HG02623 (cell line): ENCODE results near the gene C14orf132.

ENCODE experiments used
- ATAC-seq: cut with Tn5 transposase; IDR thresholded peaks from one replicate; pipeline ENCODE4 v1.9.1; 2021; ENCODE audit warnings: moderate library complexity; ENCODE audit not compliant: unreplicated experiment

Gene C14orf132

GRCh38 chr14:96039633-96040311 lies 610 bp downstream of the C14orf132 start:
- ATAC-seq = no peak

DNA sequence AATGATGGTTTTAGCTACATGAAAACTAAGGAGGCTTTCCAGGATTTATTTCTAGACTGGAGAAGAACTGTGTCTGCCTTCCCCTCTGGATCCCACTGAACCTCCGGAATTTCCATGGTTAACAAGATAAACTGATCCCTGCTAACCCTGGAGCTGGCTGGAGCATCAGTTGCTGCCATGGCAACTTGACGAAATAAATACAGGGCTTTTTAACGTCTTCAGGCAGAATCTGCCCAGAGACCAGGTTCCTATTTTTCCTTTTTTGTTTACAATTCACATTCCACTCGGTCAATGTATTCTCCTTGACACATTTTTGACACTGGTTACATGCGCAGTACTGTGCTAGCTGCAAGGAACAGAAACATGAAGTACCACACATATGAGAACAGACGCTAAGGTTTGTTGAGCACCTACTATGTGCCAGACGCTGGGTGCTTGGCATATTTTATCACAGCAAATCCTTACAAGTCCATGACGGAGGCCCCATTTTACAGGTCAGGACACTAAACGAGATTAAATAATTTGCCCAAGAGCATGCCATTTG lies 1.7 kb downstream of the C14orf132 start:
- ATAC-seq = no peak

- no peak for ATAC-seq
These were observed 3.2 kb downstream of the C14orf132 start for GRCh38 chr14:96042248-96042930.

GRCh38 chr14:96046630-96047029 lies 7.5 kb downstream of the C14orf132 start:
- ATAC-seq = no peak

DNA sequence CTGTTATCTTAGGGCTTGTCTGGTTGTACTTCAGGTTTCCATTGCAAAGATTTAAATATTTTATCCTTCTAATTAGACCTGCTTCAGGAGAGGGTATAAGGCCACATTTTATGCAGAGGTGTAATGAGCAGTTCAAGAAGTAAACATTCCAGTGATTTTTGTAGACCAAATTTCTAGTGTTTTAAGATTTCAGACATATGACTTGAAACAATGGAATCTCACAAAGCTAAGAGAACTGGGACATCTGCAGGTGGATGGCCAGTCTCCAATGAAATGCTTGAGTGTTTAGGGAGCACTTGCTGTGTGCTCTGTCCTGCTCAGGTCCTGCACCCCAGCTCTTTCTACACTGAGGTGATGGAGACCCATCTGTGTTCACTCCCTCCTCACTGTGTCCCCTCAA lies 7.9 kb downstream of the C14orf132 start:
- no peak for ATAC-seq

- ATAC-seq = no peak
These were observed 10.8 kb downstream of the C14orf132 start for GRCh38 chr14:96049932-96050331.

- ATAC-seq = no peak
These were observed 11.3 kb downstream of the C14orf132 start for GRCh38 chr14:96050482-96050881.

DNA sequence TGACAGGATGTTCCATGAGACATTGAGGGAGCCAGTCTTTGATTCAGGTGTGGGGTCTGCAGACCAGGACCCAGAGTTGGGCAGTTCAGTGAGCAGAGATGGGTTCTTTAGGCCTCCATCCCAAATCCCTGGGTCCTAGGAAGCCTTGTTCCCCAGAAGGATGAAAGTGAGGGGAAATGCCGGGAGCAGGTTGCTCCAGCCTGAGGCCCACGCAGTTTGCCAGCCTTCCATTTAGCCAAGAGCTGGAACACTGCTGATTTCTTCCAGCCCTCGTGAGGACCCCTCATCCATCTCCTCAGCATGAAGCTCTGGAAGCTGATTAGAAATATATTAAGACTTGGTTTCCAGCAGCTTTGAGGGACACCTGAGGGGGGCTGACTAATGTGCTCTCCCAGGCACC lies 12.1 kb downstream of the C14orf132 start:
- ATAC-seq = no peak

DNA sequence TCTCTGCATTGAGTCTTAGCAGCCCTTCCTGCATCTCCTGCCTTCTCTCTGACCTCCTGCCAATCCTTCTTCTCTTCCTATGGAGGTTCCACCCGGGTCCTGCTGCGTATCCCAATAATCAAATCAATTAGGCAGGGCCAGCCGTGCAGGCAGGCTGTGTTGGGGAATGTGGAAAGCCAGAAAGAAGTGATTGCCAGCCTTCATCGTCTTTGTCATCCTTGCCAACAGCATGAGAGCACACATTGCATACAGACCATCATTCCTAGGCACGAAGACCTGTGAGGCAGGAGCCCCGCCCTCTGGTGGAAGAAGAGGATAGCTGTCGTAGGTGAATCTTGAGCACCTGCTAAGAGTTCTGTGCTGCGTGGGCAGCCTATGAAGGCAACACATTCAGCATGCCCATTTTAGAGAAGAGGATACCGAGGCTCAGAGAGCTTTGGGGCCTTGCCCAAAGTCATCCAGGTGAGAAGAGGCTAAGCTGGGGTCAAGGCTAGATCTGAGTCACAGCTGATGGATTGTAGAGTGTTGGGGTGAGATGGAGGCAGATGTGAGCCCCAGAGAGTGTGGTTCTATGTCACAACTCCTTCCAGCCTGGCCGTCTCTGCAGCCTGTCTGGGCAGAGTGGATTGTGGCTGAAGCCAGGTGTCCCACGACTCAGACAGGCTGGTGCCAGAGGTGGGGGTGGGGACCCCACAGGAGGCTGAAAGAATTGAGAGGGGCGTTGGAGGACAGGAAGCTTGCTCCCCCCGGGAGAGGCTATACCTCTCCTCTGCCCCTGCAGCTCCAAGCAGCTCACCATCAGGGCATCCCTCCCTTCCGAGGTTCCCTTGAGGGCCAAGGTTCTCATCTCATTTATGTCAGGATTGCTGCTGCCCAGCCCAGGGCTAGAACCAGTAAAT lies 12.7 kb downstream of the C14orf132 start:
- no peak for ATAC-seq

DNA sequence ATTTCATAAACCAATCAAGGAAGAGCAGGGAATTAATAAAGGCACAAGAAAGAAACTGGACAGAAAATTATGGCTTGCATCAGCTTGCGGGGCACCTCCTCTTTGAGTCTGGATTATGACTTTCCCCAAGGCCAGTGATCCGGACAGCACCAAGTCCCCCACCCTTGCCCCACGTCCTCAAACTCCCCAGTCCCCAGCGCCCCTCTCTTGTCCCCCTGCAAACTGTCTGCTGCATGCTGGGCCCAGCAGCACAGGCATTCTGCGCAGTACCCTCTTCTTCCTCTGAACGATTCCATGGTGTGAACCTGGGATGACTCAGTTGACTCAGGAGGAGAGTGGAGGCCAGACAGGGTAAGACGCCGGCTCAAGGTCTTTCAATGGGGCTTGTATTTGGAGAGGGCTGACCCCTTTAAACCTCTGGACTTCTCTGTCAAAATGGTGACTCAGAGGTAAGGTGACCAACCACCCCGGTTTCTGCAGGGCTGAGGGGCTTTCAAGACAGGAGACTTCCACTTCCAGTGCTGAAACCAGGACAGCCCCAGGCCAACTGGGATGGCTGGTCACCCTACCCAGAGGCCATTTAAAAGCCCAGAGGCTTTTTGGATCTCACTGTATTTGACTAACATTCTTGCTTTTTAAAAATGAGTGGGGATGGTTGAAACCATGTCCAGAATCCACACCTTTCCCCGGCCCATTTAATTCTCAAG lies 13.5 kb downstream of the C14orf132 start:
- no peak for ATAC-seq

GRCh38 chr14:96053248-96053599 lies 14.1 kb downstream of the C14orf132 start:
- ATAC-seq = no peak

DNA sequence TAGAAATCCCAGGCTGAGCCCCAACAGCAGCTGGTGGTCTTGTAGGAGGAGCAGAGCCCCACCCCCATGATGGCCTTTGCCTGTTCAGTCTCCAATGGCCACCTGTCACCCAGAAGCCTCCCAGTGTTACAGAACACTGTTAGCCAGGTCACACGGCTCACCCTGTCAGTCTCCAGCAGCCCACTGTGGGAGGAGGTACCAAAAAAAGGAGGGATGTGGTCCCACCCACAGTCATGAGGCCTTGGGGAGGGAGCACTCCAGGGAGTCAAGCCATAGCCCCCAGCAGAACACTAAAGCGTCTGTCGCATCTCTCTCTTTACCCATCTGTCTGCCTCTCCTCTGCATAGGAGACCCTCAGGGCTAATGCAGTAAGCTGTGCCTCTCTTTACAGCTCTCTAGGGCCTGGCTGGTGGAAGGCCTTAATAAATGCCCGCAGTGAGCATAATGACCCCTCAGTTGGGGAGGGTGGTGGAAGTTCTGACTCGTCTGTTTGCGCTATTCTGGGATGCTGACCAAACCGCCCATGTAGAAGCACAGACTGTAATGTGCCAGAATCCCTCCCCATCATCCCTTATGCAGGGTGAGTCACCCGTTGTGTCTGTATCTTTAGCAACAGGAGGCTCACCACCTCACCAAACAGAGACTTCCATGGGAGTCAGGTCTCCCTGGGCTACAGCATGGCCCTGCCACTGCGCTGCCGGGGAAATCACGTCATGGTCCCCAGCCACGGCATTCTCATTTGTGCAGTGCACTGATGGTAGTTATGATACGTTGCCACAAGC lies 14.6 kb downstream of the C14orf132 start:
- ATAC-seq = no peak

DNA sequence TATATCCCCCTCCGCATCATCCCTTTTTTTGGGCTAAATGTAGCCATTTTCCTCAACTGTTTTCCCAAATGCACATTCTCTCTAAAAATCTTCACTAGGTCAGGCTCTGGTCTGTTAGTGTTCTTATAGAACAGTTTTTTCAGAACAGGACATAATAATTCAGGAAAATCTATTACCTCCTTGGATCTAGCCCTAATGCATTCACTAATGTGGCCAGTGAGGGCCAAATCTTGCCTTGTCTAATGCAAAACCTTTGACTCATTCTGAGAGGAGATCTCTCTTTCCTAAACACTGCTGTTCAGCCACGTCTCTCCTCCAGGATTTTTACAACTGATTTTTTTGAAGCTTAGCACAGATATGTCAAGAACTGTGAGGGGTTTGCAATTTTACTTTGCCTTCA lies 15.5 kb downstream of the C14orf132 start:
- no peak for ATAC-seq

DNA sequence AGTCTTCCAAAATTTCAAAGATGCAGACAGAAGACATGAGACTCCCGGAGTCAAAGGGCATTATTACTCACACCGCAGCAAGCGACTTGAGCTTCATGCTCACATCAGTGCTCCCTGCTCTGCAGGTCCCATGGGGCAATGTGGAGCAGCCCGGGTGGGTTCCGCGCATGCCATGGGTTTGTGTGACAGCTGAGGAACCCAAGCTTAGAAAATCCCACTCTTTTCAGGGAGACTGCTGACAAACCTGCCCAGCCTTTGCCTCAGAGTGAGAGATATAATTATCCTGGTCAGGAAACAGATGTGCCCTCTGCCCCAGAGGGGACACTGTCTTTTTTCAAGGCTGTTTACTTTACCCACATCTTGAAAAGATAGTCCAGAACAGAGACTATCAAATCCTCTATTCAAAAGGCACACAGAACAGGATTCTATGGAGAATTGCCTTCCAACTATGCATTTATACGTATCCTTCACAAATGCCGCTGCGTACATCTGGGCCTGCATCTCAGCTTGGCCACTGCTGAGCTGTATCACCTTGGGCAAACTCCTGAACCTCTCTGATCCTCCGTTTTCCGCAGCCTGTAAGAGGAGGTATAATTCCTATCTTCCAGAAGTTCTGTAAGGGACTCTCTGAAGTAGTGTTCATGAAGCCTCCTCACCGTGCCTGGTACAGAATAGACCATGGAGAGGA lies 16.0 kb downstream of the C14orf132 start:
- ATAC-seq = no peak

DNA sequence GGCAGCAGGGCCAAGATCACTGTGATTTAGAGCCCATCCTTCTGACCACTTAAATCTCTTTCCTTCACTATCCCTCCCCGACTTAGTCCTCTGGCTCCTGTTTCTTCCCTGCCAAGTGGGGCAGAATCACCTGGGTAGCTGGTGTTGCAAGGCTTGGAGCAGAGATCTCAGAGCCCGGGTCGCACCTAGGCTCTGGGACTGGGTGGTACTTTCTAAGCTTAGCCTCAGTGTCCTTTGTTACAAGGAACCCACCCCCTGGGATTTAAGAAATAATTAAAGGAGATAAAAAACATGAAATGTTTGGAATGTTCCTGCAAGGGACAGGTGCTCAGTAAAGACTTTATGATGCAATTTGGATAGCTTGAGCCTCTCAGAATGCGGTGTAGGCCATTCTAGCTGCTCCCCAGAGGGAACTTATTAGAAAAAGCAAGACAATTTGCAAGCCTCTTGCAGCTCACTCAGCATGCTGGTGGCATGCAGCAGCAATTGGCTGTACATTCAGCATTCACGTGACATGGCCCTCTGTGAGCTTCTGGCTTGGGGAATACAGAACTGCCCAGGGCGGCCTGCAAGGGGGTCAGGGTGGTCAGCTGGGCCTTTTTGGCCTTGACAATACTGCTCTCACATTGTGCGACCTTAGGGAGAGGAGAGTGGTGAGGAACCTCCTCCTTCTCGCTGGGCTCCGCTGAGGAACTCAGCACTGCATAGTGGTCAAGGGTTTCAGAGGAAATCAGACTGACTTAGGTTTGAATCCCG lies 16.8 kb downstream of the C14orf132 start:
- ATAC-seq = no peak

DNA sequence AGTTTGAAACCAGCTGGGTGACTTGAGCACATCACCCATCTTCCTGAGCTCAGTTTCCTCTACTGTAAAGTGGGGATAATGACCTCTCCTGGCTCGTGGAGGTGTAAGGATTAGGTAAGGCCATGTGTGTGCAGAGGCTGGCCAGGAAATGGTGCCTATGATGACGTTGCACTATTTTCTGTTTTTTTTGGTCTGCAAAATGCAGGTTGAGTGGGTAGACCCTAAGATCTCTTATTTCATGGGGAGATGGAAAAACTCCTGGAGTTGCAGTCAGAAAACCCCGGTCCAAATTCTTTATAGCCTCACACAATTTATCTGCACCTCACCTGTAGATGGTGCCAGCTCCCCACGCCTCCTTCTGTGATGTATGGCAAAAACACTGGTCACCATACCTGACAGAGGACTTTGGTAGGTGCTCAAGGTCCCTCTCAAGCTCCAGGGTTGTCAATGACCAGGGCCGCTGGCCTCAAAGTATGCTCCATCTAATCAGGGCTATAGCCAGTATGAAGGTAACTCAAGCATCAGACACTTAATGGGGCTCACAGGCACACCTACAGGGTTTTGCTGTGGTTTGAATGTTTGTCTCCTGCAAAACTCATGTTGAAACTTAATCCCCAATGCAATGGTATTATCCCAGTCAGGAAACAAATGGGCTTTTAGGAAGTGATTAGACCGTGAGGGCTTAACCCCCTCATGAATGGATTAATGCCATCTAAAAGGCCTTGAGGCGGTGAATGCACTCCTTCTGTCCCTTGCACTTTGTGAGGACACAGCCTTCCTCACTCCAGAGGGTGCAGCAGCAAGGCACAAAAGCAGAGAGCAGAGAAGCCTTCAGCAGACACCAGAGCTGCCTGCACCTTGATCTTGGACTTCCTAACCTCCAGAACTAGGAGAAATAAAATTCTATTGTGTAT lies 17.6 kb downstream of the C14orf132 start:
- no peak for ATAC-seq

DNA sequence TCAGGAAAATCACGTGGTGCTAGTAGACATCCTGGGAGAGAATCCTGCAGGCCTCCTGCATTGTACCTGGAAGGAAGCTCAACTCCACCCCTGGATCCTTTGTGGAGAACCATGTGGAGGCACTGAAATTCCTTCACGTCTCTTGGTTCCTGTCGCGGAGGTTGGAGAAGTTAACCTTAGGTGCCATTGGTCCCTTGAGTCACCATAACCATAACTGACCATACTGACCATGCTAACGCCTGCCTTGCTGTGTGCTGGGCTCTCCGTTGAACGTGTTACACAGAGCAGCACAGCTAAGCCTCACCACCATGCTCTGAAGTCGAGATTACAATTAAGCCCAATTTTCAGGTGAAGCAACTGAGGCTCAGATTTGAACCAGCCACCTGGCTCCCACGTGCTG lies 18.6 kb downstream of the C14orf132 start:
- no peak for ATAC-seq
